NCI-H146 treated with DMSO at 0.1 percent for 48 hours (cell line): ENCODE results near the gene SUGCT.

Source experiments
- DNase-seq: peaks from one replicate; lab custom pipeline; 2025; ENCODE audit not compliant: unreplicated experiment; lab: John Stamatoyannopoulos, UW

SUGCT gene

GRCh38 chr7:40887099-40887498 lies 752.3 kb downstream of the SUGCT start:
- no peak for DNase-seq

DNA sequence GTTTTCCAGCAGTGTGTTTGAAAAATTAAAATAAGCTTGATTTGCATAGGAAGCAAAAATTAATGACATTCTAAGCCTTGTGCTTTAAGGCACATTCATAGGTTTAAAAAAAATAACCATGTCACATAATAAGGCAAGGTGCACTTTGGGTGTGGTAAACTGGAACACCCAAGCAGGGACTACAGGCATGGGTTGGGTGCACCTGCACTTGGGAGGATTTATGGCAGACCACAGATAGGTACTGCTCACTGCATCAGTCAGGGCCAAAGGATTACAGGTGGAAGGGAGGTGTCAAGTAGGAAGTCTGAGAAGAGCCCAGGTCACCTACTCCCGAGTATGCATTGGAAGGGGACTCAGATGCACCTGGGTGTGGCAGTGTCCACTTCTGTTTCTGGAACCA lies 753.7 kb downstream of the SUGCT start:
- DNase-seq, result no peak

- DNase-seq, result no peak
Observed at GRCh38 chr7:40889099-40889498, 754.3 kb downstream of the SUGCT start.

GRCh38 chr7:40889539-40889938 lies 754.7 kb downstream of the SUGCT start:
- no peak for DNase-seq

DNA sequence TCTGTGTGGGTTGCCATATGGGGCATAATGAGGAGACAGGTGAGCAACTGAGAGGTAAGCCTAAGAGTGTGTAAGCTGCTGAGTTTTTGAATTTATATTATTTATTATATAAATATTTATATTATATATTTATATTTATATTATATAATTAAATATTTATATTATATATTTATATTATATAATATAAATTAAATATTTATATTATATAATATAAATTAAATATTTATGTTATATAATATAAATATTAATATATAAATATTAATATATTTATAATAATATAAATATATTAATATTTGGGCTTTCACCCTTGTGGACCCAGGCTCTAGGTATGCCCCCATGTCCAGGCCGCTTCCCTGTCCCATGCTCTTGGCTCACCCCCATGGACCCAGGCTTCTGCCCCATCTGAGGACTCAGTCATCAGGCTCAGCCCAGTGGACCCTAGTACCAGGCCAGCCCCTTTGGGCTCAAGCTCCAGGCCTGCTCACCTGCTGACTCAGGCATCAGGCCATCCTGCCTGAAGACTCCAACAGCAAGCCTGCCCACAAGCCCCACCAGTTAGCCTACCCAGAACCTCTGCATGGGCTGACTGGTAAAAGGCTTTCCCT lies 755.4 kb downstream of the SUGCT start:
- DNase-seq, result no peak

DNA sequence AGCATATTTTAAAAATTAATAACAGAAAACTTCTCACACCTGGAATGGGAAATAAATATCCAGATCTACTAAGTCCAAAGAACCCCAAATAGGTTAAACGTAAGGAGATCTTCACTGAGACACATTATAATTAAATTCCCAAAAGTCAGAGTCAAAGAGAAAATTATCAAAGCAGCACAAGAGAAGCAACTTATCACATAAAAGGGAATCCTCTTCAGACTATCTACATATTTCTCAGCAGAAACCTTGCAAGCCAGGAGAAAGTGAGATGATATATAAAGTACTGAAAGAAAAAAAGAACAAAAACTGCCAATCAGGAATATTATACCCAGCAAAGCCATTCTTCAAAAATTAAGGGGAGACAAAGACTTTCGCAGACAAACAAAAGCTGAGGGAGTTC lies 756.4 kb downstream of the SUGCT start:
- no peak for DNase-seq

- DNase-seq, result no peak
Observed at GRCh38 chr7:40899151-40899550, 764.3 kb downstream of the SUGCT start.

DNA sequence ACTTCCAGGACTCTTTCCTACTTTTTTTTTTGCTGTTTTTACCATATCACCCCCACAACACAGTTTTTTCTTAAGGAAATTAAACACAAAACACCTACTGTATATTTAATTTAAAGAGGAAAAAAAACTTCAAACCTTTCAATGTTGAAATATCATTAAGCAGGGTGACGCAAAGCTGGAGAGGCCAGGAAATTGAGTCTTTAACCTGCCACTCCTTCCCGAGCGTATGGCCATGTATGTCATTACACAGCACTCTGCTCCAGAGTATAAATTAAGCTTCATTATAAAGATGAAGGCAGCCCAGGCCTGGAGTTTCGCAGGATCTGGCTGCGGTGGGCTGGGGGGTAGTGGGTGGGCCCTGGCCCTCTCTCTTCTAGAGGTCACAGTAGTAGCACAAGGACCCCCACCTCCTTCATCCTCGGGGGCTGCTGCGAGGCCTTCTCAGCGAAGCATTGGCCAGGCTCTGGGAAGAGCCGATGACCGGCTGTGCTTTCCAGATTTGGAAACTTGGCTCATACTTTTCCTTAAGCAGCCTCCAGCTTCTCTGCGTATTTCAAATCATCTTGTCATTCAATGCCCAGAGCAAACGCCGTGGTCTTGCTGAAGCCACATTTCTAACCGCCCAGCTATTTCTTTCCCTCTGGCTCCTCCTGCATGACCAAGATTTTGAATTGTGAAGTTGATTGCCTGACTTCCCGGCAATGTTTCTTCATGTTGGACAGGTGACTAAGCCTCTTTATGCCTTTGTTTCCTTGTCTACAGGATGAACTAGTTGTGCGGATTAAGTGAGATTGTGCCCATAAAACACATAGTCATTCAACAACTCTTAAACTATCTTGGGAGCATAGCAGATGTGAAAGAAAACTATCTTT lies 765.1 kb downstream of the SUGCT start:
- no peak for DNase-seq

DNA sequence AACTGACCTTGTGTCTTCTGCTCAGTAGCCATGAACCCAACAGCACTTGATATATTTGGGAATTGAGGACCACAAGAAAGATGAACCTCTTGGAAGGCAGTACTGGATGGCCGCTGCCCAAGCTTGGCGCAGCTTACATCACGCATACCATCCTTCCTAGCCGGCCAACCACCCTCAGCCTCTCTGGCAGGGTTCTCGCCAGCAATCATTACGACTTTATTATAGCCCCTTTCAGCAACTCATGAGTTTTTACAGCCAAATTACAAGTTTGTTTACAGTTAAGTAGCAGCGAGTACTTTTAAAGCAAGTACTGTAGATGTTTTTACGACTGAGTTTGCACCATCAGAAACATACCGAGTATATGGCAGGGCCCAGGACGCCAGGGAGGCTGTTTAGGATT lies 769.1 kb downstream of the SUGCT start:
- no peak for DNase-seq

- DNase-seq, result no peak
Observed at GRCh38 chr7:40907286-40907685, 772.5 kb downstream of the SUGCT start.

GRCh38 chr7:40909346-40909980 lies 774.7 kb downstream of the SUGCT start:
- no peak for DNase-seq
